HT1080 (cell line): ENCODE results near the gene RNF144A. TPM values are rescaled to one million over a fixed set of nuclear protein-coding genes. Genes with fewer than 3 reads are reported as not detected.
A peak's percentile ranks its signal among the peaks of the same experiment; 100 is the strongest.

Source experiments
- DNase-seq: peaks from one replicate; pipeline ENCODE4 v3.0.0-alpha.2; 2015; ENCODE audit warnings: low read depth
- total RNA-seq: library from RNA; depleted of rRNA; stranded (reverse); fragments of >200 nt; shearing (Covaris generic); gene quantifications from 2 replicates; pipeline ENCODE4 v1.2.3, GENCODE V29; 2014

RNF144A gene
- total RNA-seq, 1 experiment from 2014 or later = 30.3 TPM

GRCh38 chr2:7020059-7020458, 102.8 kb downstream of the RNF144A start:
- DNase-seq = peak; percentile 17

- no peak for DNase-seq
These were observed 103.3 kb downstream of the RNF144A start for GRCh38 chr2:7020468-7020867.

DNA sequence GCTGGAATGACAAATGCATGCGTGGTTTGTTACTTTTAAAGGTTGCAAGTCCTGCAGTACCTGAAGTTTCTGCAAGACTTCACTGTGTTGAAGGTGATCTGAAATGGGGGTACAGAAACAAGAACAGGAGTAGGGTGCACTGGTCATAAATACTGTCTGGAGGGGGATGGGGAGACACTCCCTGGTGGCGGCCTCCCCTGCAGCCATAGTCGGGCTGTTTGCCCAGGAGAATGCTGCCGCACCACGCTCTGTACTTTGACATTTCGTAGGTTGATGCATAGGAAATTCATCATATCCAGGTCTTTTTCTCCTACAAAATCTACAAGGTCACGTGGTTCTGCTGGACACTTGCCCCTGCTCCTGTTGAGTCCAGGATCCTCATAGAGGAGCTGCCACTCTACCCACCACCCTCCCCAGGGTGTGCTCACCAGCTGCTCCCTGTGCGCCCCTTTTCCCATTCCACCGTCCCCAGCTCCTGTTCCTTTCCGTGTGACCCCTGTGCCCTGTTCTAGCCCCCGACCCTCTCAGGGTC, 103.8 kb downstream of the RNF144A start:
- DNase-seq = no peak

GRCh38 chr2:7022492-7023385, 105.5 kb downstream of the RNF144A start:
- peak; percentile 75 for DNase-seq

GRCh38 chr2:7023542-7023941, 106.3 kb downstream of the RNF144A start:
- DNase-seq = no peak

- no peak for DNase-seq
These were observed 107.0 kb downstream of the RNF144A start for GRCh38 chr2:7024261-7024660.

DNA sequence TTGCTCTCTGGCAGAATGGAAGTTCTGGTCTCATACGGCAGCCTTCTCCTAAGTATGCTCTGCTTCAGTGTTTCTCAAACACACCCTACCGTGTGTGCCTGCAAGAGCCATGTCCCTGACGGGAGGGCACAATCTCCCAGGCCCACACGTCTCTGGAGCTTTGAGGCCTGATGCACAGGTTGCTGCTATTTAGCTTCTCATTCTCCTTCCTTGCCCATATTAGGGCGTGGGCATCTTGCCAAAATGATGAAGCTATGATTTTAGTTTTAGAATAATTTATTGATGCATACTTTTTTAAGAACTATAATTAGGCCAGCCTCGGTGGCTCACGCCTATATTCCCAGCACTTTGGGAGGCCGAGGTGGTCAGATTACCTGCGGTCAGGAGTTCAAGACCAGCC, 107.9 kb downstream of the RNF144A start:
- no peak for DNase-seq

GRCh38 chr2:7026742-7027141, 109.5 kb downstream of the RNF144A start:
- no peak for DNase-seq

- DNase-seq = no peak
These were observed 110.2 kb downstream of the RNF144A start for GRCh38 chr2:7027411-7027810.

- DNase-seq = no peak
These were observed 110.9 kb downstream of the RNF144A start for GRCh38 chr2:7027956-7028655.

DNA sequence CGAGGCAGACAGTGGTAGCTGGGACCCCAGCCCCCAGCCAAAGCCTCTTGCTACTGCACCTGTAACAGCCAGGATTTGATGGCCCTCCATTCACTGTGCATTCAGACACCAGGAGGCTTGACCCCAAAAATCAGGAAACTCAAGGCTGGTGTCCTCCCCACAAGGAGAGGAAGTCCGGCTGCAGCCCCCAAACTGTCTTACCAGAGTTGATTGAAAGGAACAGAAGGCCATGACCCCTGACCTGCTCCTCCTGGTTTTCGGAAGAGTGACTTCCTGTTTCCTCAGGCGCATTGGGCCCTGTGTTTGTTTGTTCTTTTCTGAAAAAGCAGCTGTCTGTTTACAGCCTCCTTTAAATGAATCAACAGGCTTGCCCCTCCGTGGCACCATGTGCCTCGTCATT, 111.6 kb downstream of the RNF144A start:
- no peak for DNase-seq

GRCh38 chr2:7029291-7030059, 112.3 kb downstream of the RNF144A start:
- DNase-seq = no peak

DNA sequence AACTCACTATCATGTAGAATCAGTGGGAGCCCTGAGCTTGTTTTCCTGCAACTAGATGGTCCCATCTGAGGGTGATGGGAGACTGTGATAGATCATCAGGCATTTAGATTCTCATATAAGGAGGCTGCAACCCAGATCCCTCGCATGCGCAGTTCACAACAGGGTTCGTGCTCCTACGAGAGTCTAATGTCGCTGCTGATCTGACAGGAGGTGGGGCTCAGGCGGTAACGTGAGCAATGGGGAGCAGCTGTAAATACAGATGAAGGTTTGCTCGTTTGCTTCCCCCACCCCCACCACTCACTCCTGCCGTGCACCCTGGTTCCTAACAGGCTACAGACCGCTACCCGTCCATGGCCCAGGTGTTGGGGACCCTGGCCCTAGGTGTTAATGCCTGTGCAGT, 113.6 kb downstream of the RNF144A start:
- DNase-seq = no peak

- peak; percentile 27 for DNase-seq
These were observed 114.5 kb downstream of the RNF144A start for GRCh38 chr2:7031547-7032245.

DNA sequence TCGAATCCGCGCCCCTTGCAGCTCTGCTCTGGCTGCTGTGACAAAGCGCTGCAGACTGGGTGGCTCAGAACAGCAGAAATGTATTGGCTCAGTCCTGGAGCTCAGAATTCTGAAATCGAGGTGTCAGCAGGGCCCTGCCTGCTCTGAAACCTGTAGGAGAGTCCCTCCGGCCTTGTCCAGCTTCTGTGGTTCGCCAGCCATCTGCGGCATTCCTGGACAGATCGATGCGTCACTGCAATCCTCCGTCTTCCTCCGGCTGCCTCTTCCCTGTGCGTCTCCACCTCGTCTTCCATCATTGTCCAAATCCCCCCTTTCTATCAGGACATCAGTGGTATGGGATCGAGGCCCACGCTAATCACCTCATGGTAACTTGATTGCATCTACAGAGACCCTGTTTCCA, 115.2 kb downstream of the RNF144A start:
- DNase-seq = no peak

- DNase-seq = no peak
These were observed 116.1 kb downstream of the RNF144A start for GRCh38 chr2:7033136-7033960.

GRCh38 chr2:7034303-7034702, 117.1 kb downstream of the RNF144A start:
- DNase-seq = no peak

DNA sequence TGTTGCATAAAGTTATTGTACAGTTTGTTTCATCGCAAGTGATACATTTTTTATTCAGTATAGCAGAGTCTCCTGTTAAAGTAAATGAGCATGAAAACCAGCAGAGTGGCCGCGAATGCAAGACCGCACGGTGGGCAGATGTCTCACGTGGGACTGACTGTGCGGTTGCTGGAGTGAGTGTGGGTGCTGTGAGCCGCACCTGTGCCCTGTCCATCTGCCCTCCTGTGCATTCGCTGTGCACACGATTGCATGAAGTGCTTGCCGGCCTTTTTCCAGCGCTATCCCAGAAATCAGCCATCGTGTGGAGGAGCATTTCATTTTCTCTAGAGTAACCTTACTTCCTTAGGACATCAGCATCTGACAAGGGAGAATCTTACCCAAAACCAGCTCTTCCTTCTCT, 118.7 kb downstream of the RNF144A start:
- no peak for DNase-seq

DNA sequence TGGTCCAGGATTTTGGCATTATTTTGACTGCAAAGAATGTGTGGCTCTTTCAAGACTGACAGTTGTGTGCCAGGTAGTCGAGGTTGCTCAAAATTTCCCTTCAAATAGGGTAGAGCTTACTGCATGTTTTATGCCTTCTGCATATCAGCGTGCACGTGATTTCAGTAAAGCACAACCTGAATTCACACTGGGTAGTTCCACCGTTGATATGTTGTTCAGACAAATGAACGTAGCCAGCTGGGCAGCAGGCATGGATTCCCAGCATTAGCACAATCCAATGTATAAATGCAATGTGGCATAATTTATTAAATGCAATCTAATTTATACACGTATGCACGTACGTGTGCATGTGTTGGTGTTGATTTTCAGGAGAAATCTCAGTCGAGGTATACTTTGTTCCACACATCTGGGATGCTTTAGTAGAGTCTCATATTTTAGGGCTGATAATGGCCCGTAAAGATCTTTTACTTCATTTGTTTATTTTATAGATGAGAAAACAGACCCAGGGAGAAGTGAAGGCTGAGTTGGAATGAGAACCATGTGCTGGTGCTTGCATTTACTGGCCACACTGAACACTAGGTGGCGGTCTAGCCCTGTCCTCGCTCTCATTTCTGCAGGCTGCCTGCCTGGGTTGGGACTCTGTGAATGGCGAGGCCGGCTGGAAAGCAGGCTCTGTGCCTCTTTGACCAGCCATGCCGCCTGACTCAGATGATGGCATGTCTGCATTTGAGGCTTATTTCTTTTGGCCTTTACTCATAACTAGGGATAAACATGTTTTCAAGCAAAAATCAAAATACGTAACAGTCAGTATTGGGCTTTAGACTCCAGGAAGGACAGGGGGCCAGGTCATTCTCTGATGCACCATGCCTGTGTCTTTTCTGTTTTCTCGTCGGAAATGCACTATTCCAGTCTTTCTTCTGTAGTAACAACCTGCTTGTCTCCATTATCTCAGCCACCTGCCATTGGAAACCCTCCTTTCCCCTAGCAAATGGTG, 120.4 kb downstream of the RNF144A start:
- DNase-seq = peak; percentile 38
